ENCODE data around the gene GSTM4. TPM values are rescaled to one million over a fixed set of nuclear protein-coding genes. Genes with fewer than 3 reads are reported as not detected.

Gene GSTM4
- total RNA-seq, 2 donors from 2014 or later: 21.2 to 35.4 TPM

DNA sequence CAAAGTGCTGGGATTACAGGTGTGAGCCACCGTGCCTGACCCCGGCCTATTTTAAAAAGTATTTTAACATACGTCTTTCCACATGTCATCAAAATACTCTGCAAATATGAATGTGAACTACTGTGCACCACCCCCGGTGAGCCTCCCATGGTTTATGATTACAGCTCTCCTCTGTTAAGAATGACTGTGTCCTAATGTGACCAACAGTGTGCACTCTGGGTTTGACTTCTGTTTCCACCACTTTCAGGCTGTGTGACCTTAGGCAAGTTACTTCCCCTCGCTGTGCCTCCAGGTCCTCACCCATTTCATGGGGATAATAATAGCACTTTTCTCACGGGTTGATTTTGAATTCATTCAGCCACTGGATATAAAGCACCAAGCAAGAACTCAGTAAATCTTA is 21.6 kb upstream of the GSTM4 start:
- intact Hi-C loops (cut with DNase I): loop anchor here in 1 of 2 donors (10.0 kb wide), 1 partner anchor 351 kb away; the partner anchor contains the start of gene AHCYL1
- DNase-seq (ENCODE audit: low spot score): no peak

DNA sequence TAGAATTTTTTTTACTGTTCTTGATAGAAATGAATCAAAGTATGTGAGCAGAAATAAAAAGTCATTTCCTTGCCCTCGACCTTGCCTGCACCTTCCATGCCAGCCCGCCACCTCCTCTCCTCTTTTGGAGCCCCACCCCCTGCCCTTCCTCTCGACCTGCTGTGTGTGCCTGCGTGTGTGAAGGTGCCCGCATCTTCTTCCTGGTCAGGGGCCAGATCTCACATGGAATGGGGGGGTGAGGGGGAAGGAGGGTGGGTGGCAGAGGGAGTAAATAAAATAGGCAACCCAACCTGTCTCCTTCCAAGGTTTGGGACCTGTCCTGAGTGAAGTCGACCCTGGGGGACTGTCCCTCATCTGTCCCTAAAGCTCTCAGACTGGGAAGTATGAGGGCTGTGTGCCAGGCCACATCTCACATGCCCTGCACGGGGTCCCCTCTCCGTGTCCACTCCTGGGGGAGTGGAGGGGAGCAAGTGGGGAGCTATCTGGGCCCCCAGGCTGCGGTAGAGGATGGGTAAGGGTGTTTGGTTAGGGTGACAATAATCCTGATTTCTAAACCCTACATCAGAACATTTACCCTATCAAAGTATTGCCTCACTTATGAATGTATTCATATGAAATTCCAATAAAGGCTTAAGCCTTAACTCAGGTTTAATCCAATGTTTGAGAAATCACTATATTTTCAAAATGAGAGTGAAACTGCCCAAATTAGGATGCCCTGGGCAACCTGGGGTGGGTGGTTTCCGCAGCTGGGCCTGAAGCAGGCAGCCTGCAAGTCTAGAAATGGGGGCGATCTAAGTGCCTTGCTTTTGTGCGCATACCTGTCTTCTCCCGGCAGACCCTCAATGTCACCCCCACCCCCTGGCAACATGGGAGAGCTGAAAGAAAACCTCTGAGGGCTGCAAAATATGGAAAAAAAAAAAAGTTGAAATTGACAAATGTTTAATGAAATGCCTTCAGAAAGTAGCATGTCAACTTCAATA is 20.8 kb upstream of the GSTM4 start:
- intact Hi-C loops (cut with DNase I): loop anchor here (5.0 to 10.0 kb wide), 2 partner anchors 137 to 350 kb away; partner anchors contain the start of gene AHCYL1 (in 1 of the 2)

DNA sequence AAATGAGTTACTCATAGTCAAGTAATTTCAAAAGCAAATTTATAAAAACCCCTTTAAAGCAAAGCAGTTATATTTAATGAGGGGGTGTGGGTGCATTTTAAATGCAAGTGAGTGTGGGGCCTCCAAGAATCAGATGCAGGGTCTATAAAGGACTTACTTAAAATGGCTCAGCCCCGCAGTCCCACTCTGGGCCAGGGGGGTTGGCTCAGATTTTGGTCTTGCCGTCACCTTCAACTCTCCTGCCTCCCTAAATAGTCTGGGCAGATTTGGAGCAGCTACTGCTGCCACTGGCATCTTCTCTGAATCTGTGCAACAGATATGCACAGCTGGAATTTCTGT is 20.1 kb upstream of the GSTM4 start:
- no peak for DNase-seq (ENCODE audit: low spot score)
- intact Hi-C loops (cut with DNase I): loop anchor here (5.0 to 10.0 kb wide), 2 partner anchors 136 to 349 kb away; partner anchors contain the start of gene AHCYL1 (in 1 of the 2)

More for the DNA sequence above, 20.8 kb upstream of the GSTM4 start:
- DNase-seq (ENCODE audit: low spot score): no peak

DNA sequence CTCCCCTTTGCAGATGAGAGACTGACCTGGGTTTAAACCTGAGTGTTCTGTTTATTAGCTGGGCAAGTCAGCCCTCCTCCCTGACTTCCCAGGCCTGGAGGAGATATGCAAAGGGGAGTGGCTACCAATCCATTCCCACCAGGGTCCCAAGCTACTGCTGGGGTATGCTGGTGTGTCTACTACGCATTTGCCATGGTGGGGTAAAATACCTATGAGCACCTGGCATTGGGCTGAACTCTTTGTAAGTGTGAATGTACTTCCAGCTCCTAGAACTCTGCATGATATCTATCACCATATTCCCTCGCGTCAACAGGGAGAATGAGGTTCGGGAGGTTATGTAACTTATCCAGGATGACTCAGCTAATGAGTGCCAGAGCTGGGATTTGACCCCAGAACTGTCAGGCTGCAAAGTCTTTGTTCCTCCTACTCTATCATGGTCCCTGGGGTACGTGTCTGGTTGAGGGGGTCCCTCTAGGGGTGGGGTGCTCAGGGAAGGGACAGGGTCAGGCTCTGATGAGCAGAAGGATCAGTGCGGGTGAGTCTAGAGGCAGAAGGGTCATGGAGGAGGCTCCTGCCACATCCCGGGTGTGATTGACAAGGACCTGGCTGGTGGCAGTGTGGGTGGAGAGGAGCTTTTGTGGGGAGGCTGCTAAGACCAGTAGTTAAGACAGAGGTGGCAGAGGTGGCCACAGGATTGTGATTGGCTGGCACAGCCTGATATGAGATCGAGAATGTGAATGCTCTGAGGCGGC is 19.5 kb upstream of the GSTM4 start:
- intact Hi-C loops (cut with DNase I): loop anchor here (5.0 to 10.0 kb wide), 2 partner anchors 136 to 348 kb away; partner anchors contain the start of gene AHCYL1 (in 1 of the 2)
- DNase-seq (ENCODE audit: low spot score): no peak

DNA sequence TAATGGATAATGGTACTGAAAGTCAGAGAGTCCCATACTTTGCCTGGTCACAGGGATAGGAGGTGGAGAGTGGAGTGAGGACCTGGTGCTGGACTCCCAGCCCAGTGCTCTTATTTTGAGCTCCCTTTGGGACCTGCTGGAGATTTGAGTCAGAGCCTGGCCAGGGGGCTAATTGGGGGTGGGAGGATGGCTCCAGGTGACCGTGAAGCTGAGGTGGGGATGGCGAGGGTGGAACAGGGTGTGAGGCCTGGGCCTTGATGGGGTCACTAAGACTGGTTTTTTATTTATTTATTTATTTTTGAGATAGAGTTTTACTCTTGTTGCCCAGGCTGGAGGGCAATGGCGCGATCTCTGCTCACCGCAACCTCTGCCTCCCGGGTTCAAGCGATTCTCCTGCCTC is 18.5 kb upstream of the GSTM4 start:
- intact Hi-C loops (cut with DNase I): loop anchor here (5.0 to 10.0 kb wide), 2 partner anchors 135 to 347 kb away; partner anchors contain the start of gene AHCYL1 (in 1 of the 2)
- no peak for DNase-seq (ENCODE audit: low spot score)

DNA sequence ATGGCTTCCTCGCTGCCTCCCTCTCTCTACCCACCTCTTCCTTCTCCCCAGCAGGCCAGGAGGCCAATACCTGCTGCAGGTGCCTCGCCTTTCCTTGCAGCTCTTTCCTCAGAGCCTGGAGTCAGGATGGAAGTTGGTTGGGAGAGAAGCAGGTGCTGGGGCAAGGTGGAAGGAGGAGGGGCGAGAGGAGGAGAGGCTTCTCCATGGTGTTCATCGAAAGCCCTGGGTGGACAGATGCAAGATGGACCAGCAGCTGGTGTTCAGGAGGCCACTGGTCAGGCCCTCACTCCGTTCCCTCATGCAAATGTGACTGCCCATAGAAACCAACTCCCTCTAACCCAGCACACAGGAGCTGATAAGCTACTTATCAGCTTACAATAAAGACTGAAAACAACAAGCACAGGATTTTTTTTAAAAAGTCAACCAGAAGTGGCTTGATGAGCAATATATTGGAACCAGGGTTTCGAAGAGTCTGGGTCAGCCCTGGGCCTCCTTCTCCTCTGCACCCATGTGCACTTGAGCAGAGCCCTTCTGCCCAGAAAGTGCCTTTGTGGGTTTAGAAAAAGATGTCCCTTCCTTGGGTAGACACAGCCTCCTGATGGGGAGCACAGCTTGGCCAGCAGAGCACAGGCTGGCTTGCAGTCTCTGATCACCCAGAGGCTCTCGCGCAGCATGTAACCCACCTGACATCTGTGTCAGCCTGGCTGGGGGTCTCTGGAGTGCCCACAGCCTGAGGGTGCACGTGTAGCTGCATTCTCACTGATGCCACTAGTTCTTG is 16.6 kb upstream of the GSTM4 start:
- intact Hi-C loops (cut with DNase I): loop anchor here (5.0 to 10.0 kb wide), 2 partner anchors 133 to 346 kb away; partner anchors contain the start of gene AHCYL1 (in 1 of the 2)

DNA sequence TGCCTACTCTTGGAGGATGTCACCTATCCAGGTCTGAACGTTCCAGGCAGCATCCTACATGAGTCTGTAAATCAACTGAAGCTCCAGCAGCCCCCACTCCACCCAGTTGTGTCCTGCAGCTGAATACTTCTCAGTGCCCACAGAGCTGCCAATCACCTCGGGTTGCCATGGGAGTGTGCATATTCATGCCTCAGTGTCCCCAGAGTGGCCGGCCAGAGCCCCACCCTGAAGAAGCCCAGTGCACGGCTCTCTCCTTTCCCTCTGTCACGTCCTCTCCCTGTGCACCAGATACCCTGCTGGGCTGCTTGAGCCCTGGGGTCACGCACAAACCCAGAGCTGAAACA is 16.1 kb upstream of the GSTM4 start:
- peak; percentile 77 for DNase-seq (ENCODE audit: low spot score)
- intact Hi-C loops (cut with DNase I): loop anchor here (2.0 to 10.0 kb wide), 4 partner anchors 65 to 345 kb away; partner anchors contain the start of gene AHCYL1 (in 1 of the 2)

More for the DNA sequence above, 16.6 kb upstream of the GSTM4 start:
- DNase-seq (ENCODE audit: low spot score): no peak

DNA sequence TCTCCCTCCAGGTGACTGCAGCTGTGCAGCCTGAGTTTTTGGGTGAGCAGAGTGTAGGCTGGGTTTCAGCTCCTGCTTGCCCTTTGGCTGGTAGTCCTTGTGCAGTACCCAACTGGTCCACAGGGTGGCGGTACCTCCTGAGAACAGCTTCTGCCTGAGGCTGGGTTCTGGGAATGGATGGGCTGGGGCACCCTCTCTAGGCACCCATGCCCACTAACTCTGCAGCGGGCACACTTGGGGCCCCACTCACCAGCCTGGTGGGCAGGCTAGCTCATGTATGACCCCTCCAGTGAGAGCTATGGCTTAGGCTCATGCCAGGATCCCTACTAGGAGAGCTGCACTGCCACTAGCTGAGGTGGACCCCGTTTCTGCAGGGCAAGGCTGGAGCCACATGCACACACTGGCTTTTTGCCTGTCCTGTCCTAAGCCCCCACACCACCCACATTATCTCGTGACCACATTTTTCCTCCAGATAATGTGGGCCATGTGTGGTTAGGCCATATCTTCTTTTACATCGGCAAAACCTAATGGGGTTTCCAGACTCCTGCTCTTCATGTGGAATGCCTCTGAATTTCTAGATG is 15.5 kb upstream of the GSTM4 start:
- intact Hi-C loops (cut with DNase I): loop anchor here in 1 of 2 donors (2.0 to 10.0 kb wide), 2 partner anchors 64 to 134 kb away; no protein-coding TSS in a partner anchor
- peak; percentile 95 for DNase-seq (ENCODE audit: low spot score)

DNA sequence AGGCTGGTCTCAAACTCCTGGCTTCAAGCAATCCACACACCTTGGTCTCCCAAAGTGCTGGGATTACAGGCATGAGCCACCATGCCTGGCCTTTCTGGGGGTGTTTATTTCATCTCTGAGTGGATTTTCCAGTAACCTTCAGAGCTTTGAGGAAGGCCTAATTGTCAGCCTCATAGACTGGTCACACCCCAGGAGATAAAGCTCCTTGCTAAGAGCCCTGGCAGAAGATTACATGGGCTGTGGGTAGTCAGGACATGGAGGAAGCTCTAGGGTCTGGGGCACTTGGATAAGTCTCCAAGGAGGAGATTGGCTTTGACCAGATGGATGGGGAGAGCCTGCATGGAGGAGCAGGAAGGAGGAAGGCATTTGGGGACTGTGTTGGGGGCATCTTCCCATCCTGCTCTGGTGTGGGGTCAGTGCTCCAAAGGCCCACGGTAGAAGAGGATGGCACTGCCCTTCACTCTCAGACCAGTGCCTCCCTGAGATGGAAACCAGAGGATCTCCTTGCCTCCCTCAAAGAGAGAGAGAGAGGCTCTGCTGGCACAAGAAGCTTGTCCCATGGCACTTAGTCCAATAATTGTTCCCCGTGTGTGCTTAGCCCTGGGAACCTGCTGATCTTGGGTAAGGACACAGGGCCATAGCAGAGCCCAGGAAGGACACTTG is 14.7 kb upstream of the GSTM4 start:
- no peak for DNase-seq (ENCODE audit: low spot score)
- intact Hi-C loops (cut with DNase I): loop anchor here in 1 of 2 donors (2.0 to 10.0 kb wide), 2 partner anchors 64 to 134 kb away; no protein-coding TSS in a partner anchor

DNA sequence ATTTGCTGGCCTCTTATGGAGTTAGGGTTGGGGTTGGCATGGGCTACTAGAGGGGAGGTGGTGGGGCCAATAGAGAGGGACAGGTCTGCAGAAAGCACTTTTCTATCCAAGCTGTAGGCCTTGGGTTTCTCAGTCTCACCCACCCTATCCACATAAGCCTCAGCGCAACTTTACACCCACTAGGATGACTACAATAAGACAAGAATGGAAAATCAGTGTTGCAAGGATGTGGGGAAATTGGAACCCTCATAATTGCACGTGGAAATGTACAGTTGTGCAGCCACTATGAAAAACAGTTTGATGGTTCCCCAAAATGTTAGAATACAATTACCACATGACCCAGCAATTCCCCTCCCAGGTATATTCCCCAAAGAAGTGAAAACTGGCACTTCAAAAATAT is 14.0 kb upstream of the GSTM4 start:
- intact Hi-C loops (cut with DNase I): loop anchor here in 1 of 2 donors (2.0 to 10.0 kb wide), 2 partner anchors 63 to 133 kb away; no protein-coding TSS in a partner anchor
- no peak for DNase-seq (ENCODE audit: low spot score)

DNA sequence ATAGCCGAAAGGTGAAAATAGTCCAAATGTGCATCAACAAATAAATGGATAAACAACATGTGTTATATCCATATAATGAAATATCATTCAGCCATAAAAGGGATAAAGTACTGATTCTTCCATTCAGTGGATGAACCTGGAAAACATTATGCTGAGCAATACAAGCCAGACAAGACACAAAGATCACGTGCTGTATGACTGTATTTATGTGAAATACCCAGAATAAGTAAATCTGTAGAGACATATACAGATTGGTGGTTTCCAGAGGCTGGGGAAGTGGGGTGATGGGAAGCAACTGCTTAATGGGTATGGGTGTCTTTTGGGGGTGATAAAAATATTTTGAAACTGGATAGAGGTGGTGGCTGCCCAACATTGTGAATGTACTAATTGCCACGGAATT is 13.3 kb upstream of the GSTM4 start:
- intact Hi-C loops (cut with DNase I): loop anchor here in 1 of 2 donors (10.0 kb wide), 1 partner anchor 62 kb away; no protein-coding TSS in a partner anchor
- DNase-seq (ENCODE audit: low spot score): no peak

DNA sequence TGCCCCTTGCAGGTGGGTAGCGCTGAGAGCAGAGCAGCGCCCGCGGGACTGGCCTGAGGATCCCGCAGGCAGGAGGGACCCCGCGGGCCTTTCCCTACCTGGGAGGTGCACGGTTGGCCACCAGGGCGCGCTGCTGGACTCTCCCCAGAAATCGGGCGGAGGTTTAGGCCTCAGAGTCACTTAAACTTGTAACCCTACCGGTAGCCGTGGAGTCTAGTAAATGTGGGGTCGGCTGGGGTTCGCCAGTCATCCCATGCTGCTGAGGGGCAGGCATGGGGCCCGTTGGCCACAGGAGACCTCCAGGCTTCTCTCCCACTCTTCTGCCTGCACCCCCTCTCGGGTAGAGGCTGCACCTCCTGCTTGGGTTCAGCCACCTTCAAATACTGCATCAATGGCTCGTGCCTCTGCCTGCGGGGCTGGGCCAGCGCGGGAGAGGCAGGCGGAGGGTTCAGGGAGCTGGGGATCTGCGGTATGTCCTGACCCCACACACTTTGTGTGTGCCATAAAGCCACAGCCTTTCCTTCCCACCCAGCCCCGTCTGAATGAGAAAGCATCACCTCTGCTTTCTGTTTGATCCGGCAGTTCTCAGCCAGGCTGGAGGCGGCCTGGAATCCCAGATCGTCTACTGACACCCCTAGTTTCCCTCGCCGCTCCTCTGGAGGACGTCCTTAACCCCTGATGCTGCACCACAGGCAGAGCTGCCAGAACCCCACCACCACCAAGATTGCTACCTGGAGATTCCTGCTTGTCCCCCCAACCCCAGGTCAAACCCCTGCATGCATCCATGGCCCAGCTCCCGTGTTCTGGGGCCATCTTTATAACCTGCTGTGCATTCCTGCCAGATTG is 12.3 kb upstream of the GSTM4 start:
- intact Hi-C loops (cut with DNase I): loop anchor here in 1 of 2 donors (10.0 kb wide), 1 partner anchor 61 kb away; no protein-coding TSS in a partner anchor
- DNase-seq (ENCODE audit: low spot score): peak; percentile 94

DNA sequence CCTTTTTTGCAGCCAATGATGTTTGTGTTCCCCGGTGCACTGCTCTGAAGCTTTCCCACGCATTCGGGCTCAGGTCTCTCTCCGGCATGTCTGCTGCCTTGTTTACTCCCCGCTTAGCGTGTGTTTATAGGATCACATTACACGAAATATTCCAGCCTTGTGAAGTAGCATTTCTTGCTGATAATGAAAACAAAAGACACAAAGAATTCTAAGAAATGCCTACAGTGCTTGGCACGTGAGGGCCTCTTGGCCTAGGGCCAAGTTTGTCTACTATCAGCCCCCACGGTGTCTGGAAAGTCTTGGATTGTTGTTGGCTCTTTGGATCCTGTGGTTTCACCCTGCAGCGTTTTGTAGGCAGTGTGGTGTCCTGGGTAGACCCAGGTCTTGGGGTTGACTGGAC is 11.2 kb upstream of the GSTM4 start:
- intact Hi-C loops (cut with DNase I): loop anchor here in 1 of 2 donors (10.0 kb wide), 1 partner anchor 60 kb away; no protein-coding TSS in a partner anchor
- no peak for DNase-seq (ENCODE audit: low spot score)

DNA sequence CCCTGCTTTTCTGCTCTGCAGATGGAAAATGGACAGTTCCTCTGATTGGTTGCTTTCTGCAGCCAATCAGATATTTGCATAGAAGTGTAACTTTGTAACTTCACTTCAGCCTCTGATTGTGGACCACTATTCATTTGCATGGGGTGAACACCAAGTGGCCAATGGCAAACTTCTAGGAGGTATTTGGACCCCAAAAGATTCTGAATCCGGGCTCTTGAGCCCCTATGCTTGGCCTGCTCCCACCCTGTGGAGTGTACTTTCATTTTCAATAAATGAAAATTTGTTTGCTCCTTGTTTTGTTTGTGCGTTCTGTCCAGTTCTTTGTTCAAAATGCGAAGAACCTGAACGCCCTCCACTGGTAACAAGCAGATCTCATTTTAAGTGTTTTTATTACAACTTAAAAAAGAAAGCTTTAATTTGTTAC is 6.4 kb upstream of the GSTM4 start:
- no peak for DNase-seq (ENCODE audit: low spot score)
- intact Hi-C loops (cut with DNase I): loop anchor here in 1 of 2 donors (10.0 kb wide), 1 partner anchor 55 kb away; no protein-coding TSS in a partner anchor

DNA sequence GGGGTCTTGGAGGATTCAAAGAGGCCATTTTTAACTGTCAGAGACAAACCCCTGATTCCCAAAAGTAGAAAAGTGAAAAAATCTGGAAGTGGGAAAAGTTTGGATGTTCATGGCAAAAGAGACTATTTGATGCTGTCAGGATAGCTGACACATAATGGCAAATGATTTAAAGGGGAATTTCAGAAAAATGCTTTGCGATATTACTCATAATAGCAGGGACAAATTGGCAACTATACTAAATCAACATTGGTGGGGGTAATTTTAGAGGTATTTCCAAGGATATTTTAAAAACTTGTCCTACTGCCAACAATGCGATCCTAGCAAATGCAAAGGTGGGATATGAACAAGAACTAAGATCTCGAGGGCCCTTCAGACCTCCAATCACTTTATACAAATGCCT is 5.3 kb upstream of the GSTM4 start:
- DNase-seq (ENCODE audit: low spot score): no peak
- intact Hi-C loops (cut with DNase I): no loop called here

DNA sequence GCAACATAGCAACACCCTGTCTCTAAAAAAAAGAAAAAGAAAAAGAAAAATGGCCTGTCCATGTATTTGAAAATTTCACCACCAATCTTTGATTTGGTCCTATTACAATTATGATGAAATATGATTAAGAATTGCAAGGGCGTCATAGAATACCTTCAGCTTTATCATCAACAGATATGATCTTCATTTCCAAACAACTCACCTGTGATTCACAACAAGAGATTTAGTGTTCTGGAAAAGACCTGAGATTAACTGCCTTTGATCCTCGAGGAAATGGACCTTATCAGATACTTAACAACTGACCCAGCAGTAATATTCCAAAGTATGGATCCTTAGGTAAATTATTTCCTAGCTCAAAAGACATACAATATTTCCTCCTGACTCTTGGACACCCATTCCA is 3.5 kb upstream of the GSTM4 start:
- DNase-seq (ENCODE audit: low spot score): no peak
- intact Hi-C loops (cut with DNase I): no loop called here

DNA sequence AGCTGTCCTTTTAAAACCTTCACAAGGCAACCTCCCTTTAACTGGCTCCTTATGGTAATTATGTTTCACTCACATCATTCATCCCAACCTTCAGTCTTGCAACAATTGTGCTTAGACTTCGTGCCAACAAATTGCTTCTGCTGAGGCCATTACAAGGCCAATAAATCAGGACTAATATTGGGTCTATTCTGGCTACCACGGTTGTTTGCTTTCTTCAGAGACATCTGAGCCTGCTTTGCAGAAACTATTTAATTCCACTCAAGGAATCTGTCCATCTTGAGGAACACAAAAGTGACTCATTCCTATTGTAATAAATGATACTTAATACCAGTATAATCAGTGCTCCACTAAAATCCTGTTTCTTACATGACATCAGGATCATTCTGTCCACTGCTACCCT is 2.6 kb upstream of the GSTM4 start:
- intact Hi-C loops (cut with DNase I): no loop called here
- no peak for DNase-seq (ENCODE audit: low spot score)

All from posterior vena cava (tissue), 2 donors.